DOHH2 (cell line): Measurements from ENCODE around the gene DHFR2.

Source experiments
- H3F3A ChIP-seq: fragments of 200-600 bp; sonication (generic), shearing (Covaris generic); 2 replicates; pipeline ENCODE4 v1.6.0; 2016; ENCODE audit warnings: antibody characterized with exemption, mild to moderate bottlenecking; ENCODE audit not compliant: control insufficient read depth, insufficient read depth
- H3K27ac ChIP-seq: fragments of 200-600 bp; sonication (generic); 2 replicates; pipeline ENCODE4 v1.5.1; 2014; ENCODE audit warnings: low read depth, mild to moderate bottlenecking, low read length, moderate library complexity
- H3K27me3 ChIP-seq: fragments of 200-600 bp; sonication (generic); 2 replicates; pipeline ENCODE4 v1.6.1; 2014; ENCODE audit warnings: mild to moderate bottlenecking, low read length, mixed read lengths; ENCODE audit not compliant: control insufficient read depth
- H3K36me3 ChIP-seq: fragments of 200-600 bp; sonication (generic); 2 replicates; pipeline ENCODE4 v1.6.1; 2014; ENCODE audit warnings: mild to moderate bottlenecking, low read length, moderate library complexity, mixed read lengths; ENCODE audit not compliant: control insufficient read depth
- H3K4me1 ChIP-seq: fragments of 200-600 bp; sonication (generic); 2 replicates; pipeline ENCODE4 v1.6.1; 2014; ENCODE audit warnings: mild to moderate bottlenecking, low read length, mixed read lengths; ENCODE audit not compliant: control insufficient read depth
- H3K4me2 ChIP-seq: fragments of 200-600 bp; sonication (generic); 2 replicates; pipeline ENCODE4 v1.6.0; 2014; ENCODE audit warnings: mild to moderate bottlenecking, low read length, moderate library complexity
- H3K4me3 ChIP-seq: fragments of 200-600 bp; sonication (generic); 2 replicates; pipeline ENCODE4 v1.5.1; 2014; ENCODE audit warnings: mild to moderate bottlenecking, low read length, mixed read lengths
- H3K79me2 ChIP-seq: fragments of 200-600 bp; sonication (generic); 2 replicates; pipeline ENCODE4 v1.6.1; 2014; ENCODE audit warnings: mild to moderate bottlenecking, low read length, mixed read lengths; ENCODE audit not compliant: control insufficient read depth
- H3K9me2 ChIP-seq: fragments of 200-600 bp; sonication (generic); replicated peaks from 2 replicates; pipeline ENCODE4 v1.6.1; 2014; ENCODE audit warnings: mild to moderate bottlenecking, low read length, mixed read lengths; ENCODE audit not compliant: control insufficient read depth
- H3K9me3 ChIP-seq: fragments of 200-600 bp; sonication (generic); 2 replicates; pipeline ENCODE4 v1.6.1; 2014; ENCODE audit warnings: antibody characterized with exemption, low read length, mixed read lengths; ENCODE audit not compliant: control insufficient read depth, insufficient read depth
- H4K20me1 ChIP-seq: fragments of 200-600 bp; sonication (generic); 2 replicates; pipeline ENCODE4 v1.6.0; 2014; ENCODE audit warnings: low read depth, mild to moderate bottlenecking, antibody characterized with exemption, low read length, moderate library complexity; ENCODE audit not compliant: control insufficient read depth, insufficient read depth
- CTCF ChIP-seq: fragments of 200-600 bp; sonication (generic); IDR thresholded peaks from one replicate; pipeline ENCODE4 v1.5.1; 2014; ENCODE audit warnings: antibody characterized with exemption, mild to moderate bottlenecking, low read depth, low read length; ENCODE audit not compliant: poor library complexity, severe bottlenecking
- EZH2phosphoT487 ChIP-seq: fragments of 200-600 bp; sonication (generic); IDR thresholded peaks from 2 replicates; pipeline ENCODE4 v1.6.1; 2017; ENCODE audit warnings: borderline replicate concordance, mild to moderate bottlenecking, antibody characterized with exemption, low read length, moderate library complexity, mixed read lengths

The DHFR2 gene

GRCh38 chr3:94043285-94043684 is 19.4 kb downstream of the DHFR2 start:
- H3K4me1 ChIP-seq: no peaks in the 10 kb centered on the region
- no peaks in the 10 kb centered on the region for H3K79me2 ChIP-seq
- no peak overlapping the region for H3K4me3 ChIP-seq
- no peak overlapping the region for H3K27ac ChIP-seq
- no peaks in the 10 kb centered on the region for H4K20me1 ChIP-seq
- H3K36me3 ChIP-seq: no peaks in the 10 kb centered on the region; the same call in 1 of the 2 replicates
- H3K9me3 ChIP-seq: no peaks in the 10 kb centered on the region
- H3K9me2 ChIP-seq: no peaks in the 10 kb centered on the region
- H3K4me2 ChIP-seq: no peak overlapping the region
- no peaks in the 10 kb centered on the region for H3K27me3 ChIP-seq
- TF ChIP-seq CTCF (no peak), EZH2phosphoT487 (no peak)
- H3F3A ChIP-seq: peaks cover 12% of the 10 kb centered on the region

GRCh38 chr3:94036909-94037507 is 25.7 kb downstream of the DHFR2 start:
- Histone ChIP-seq H3K4me2 (no peak overlapping the region), H3K36me3 (peaks cover 3% of the 10 kb centered on the region), H3K27me3 (no peaks in the 10 kb centered on the region), H3K4me1 (no peaks in the 10 kb centered on the region), H3K9me2 (no peaks in the 10 kb centered on the region), H4K20me1 (no peaks in the 10 kb centered on the region), H3K4me3 (no peak overlapping the region), H3K27ac (no peak overlapping the region), H3F3A (peaks cover 1% of the 10 kb centered on the region; the same call in 1 of the 2 replicates), H3K9me3 (no peaks in the 10 kb centered on the region), H3K79me2 (no peaks in the 10 kb centered on the region)
- TF ChIP-seq EZH2phosphoT487 (no peak), CTCF (peak; percentile 64)

GRCh38 chr3:94028093-94028837 is 34.5 kb downstream of the DHFR2 start, which contains the start of gene STX19:
Gene STX19, minus strand, starts transcription at chr3:94028597. Its CDS starts 13,328 bp downstream, at chr3:94015269.
- no peak for TF ChIP-seq EZH2phosphoT487
- no peak for TF ChIP-seq CTCF
- H3K9me2 ChIP-seq: no peaks in the 10 kb centered on the region
- H4K20me1 ChIP-seq: no peaks in the 10 kb centered on the region
- no peaks in the 10 kb centered on the region for H3K27me3 ChIP-seq
- H3K4me3 ChIP-seq: no peak within 1 kb of the TSS
- H3K27ac ChIP-seq: no peak within 1 kb of the TSS
- H3K36me3 ChIP-seq: no peaks in the 10 kb centered on the region
- no peaks in the 10 kb centered on the region for H3F3A ChIP-seq
- H3K9me3 ChIP-seq: no peaks in the 10 kb centered on the region
- no peaks in the 10 kb centered on the region for H3K4me1 ChIP-seq
- no peaks in the 10 kb centered on the region for H3K79me2 ChIP-seq
- H3K4me2 ChIP-seq: no peak within 1 kb of the TSS
